ENCODE data around the gene ENTREP1.

- TF ChIP-seq, protein P1, sequence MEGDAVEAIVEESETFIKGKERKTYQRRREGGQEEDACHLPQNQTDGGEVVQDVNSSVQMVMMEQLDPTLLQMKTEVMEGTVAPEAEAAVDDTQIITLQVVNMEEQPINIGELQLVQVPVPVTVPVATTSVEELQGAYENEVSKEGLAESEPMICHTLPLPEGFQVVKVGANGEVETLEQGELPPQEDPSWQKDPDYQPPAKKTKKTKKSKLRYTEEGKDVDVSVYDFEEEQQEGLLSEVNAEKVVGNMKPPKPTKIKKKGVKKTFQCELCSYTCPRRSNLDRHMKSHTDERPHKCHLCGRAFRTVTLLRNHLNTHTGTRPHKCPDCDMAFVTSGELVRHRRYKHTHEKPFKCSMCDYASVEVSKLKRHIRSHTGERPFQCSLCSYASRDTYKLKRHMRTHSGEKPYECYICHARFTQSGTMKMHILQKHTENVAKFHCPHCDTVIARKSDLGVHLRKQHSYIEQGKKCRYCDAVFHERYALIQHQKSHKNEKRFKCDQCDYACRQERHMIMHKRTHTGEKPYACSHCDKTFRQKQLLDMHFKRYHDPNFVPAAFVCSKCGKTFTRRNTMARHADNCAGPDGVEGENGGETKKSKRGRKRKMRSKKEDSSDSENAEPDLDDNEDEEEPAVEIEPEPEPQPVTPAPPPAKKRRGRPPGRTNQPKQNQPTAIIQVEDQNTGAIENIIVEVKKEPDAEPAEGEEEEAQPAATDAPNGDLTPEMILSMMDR (IDR thresholded peaks at IDR 0.05): no peak
- no peak for TF ChIP-seq EZH2 (IDR thresholded peaks at IDR 0.05; ENCODE audit: borderline replicate concordance, insufficient read depth, low read depth, low read length, poor library complexity, severe bottlenecking)
Measured at GRCh38 chr9:69279084-69279731, 45.8 kb upstream of the ENTREP1 start.
